ENCODE measurements around the gene COG8. TPM values are rescaled to one million over a fixed set of nuclear protein-coding genes. Genes with fewer than 3 reads are reported as not detected.

The COG8 gene
- total RNA-seq, 1 experiment from 2014 or later: 41.9 TPM

DNA sequence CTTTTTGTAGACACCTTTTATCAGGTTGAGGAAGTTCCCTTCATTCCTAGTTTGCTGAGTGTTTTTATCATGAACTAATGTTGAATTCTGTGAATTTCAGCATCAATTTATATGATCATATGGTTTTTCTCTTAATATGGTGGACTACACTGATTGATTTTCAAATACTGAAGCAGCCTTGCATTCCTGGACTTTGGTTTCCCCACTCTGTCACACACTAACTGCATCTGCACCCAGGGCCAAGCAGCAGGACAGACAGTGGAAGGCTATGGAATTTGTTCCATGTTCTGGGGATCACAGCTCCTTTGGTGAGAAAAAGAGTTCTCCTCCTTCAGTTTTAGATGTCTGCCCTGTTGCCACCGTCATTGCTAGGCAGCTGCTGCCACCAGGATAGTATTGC lies 38.7 kb upstream of the COG8 start:
- H3K36me3 ChIP-seq (ENCODE audit: low read depth): peaks cover 26% of the 10 kb centered on the region
- H3K27ac ChIP-seq: no peak overlapping the region
- CTCF ChIA-PET: no interaction called here

DNA sequence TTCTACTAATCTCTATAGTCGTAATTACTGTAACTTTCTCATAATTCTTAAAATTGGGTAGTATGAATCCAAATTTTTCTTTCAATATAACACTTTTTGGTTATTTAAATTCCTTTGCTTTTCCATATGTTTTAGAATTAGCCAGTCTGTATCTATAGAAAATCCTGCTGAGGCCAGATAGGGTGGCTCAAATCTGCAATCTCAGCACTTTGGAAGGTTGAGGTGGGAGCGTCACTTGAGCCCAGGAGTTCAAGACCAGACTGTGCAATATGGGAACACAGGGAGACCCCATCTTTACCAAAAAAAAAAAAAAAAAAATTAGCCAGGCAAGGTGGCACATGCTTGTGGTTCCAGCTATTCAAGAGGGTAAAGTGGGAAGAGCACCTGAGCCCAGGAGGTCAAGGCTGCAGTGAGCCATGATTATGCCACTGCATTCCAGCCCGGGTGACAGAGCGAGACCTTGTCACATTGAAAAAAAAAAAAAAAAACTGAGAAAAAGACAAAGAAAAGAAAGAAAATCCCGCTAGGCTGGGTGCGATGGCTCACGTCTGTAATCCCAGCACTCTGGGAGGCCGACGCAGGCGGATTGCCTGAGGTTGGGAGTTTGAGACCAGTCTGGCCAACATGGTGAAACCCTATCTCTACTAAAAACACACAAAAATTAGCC lies 37.2 kb upstream of the COG8 start:
- no TSS peak for BruUV-seq (replicated peaks)
- no peak overlapping the region for H3K4me3 ChIP-seq
- peaks cover 6% of the 10 kb centered on the region; the same call in 1 of the 2 replicates for H3F3A ChIP-seq (ENCODE audit: insufficient read depth, low read depth)
- no peaks in the 10 kb centered on the region for H3K9me3 ChIP-seq (ENCODE audit: insufficient read depth, low read depth)
- no peaks in the 10 kb centered on the region for H3K27me3 ChIP-seq (ENCODE audit: insufficient read depth, low read depth)
- peaks cover 4% of the 10 kb centered on the region; the same call in 1 of the 2 replicates for H4K20me1 ChIP-seq (ENCODE audit: insufficient read depth)
- H3K9me2 ChIP-seq (ENCODE audit: insufficient read depth): no peaks in the 10 kb centered on the region
- DNase-seq: no peak
- POLR2A ChIA-PET (ENCODE audit: unreplicated experiment): no interaction called here
- 0 out of 2 replicates have a peak, but pooled peaks cover 2% of the 10 kb centered on the region for H3K79me2 ChIP-seq (ENCODE audit: low read depth)
- no peak overlapping the region for H2AFZ ChIP-seq
- no peaks in the 10 kb centered on the region for H3K4me1 ChIP-seq (replicated peaks; ENCODE audit: insufficient read depth)
- intact Hi-C loops (cut with micrococcal nuclease; ENCODE audit: unreplicated experiment): no loop called here
- H3K4me2 ChIP-seq: no peak overlapping the region
- H3K36me3 ChIP-seq (ENCODE audit: low read depth): peaks cover 13% of the 10 kb centered on the region
- TF ChIP-seq EZH2 (IDR thresholded peaks at IDR 0.05; ENCODE audit: low read depth): no peak
- TF ChIP-seq, protein P1, sequence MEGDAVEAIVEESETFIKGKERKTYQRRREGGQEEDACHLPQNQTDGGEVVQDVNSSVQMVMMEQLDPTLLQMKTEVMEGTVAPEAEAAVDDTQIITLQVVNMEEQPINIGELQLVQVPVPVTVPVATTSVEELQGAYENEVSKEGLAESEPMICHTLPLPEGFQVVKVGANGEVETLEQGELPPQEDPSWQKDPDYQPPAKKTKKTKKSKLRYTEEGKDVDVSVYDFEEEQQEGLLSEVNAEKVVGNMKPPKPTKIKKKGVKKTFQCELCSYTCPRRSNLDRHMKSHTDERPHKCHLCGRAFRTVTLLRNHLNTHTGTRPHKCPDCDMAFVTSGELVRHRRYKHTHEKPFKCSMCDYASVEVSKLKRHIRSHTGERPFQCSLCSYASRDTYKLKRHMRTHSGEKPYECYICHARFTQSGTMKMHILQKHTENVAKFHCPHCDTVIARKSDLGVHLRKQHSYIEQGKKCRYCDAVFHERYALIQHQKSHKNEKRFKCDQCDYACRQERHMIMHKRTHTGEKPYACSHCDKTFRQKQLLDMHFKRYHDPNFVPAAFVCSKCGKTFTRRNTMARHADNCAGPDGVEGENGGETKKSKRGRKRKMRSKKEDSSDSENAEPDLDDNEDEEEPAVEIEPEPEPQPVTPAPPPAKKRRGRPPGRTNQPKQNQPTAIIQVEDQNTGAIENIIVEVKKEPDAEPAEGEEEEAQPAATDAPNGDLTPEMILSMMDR (conservative IDR thresholded peaks at IDR 0.05): no peak
- H3K27ac ChIP-seq: no peak overlapping the region
- CTCF ChIA-PET: no interaction called here

More for the DNA sequence above, 38.7 kb upstream of the COG8 start:
- Histone ChIP-seq H2AFZ (no peak overlapping the region), H3K9me2 (ENCODE audit: insufficient read depth) (no peaks in the 10 kb centered on the region), H3K4me1 (replicated peaks; ENCODE audit: insufficient read depth) (no peaks in the 10 kb centered on the region), H3K9me3 (ENCODE audit: insufficient read depth, low read depth) (no peaks in the 10 kb centered on the region), H4K20me1 (ENCODE audit: insufficient read depth) (peaks cover 4% of the 10 kb centered on the region; the same call in 1 of the 2 replicates), H3K4me2 (no peak overlapping the region), H3K4me3 (no peak overlapping the region), H3K79me2 (ENCODE audit: low read depth) (peaks cover 15% of the 10 kb centered on the region), H3K27me3 (ENCODE audit: insufficient read depth, low read depth) (no peaks in the 10 kb centered on the region), H3F3A (ENCODE audit: insufficient read depth, low read depth) (peaks cover 14% of the 10 kb centered on the region; the same call in 1 of the 2 replicates)
- TF ChIP-seq EZH2 (IDR thresholded peaks at IDR 0.05; ENCODE audit: low read depth): no peak
- TF ChIP-seq, protein P1 (conservative IDR thresholded peaks at IDR 0.05): no peak
- no peak for DNase-seq
- intact Hi-C loops (cut with micrococcal nuclease; ENCODE audit: unreplicated experiment): no loop called here
- no TSS peak for BruUV-seq (replicated peaks)
- POLR2A ChIA-PET (ENCODE audit: unreplicated experiment): interaction anchor here (0.6 kb wide), 1 partner anchor 308 kb away, joined by 5 read pairs; no protein-coding TSS in a partner anchor

DNA sequence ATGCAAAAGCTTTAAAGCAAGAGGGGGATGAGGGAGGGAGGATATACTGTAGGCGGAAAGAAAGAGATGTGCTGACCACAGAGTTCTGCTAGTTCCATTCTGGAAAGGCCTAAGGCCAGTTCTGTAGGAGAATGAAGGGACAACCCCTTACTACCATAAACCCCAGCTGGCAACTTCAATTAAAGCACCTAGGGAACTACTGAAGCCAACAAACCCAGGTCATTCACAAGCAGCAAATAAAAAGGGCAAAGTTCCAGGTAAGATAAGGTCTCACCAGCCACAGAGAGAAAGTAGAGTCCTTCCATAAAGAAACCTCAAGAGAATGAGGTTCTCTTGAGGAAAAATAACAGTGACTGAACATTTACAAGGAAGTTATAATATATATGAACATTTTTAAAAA lies 33.7 kb upstream of the COG8 start:
- TF ChIP-seq EZH2 (IDR thresholded peaks at IDR 0.05; ENCODE audit: low read depth): no peak
- TF ChIP-seq, protein P1 (conservative IDR thresholded peaks at IDR 0.05): no peak
- DNase-seq: no peak
- Histone ChIP-seq H3F3A (ENCODE audit: insufficient read depth, low read depth) (0 out of 2 replicates have a peak, but pooled peaks cover 6% of the 10 kb centered on the region), H3K9me2 (ENCODE audit: insufficient read depth) (no peaks in the 10 kb centered on the region), H3K4me1 (replicated peaks; ENCODE audit: insufficient read depth) (no peaks in the 10 kb centered on the region), H3K27me3 (ENCODE audit: insufficient read depth, low read depth) (no peaks in the 10 kb centered on the region), H3K4me3 (no peak overlapping the region), H3K27ac (no peak overlapping the region), H3K79me2 (ENCODE audit: low read depth) (no peaks in the 10 kb centered on the region), H3K9me3 (ENCODE audit: insufficient read depth, low read depth) (no peaks in the 10 kb centered on the region), H3K36me3 (ENCODE audit: low read depth) (peaks cover 3% of the 10 kb centered on the region; the same call in 1 of the 2 replicates), H4K20me1 (ENCODE audit: insufficient read depth) (peaks cover 4% of the 10 kb centered on the region; the same call in 1 of the 2 replicates), H2AFZ (no peak overlapping the region), H3K4me2 (no peak overlapping the region)
- CTCF ChIA-PET: no interaction called here
- POLR2A ChIA-PET (ENCODE audit: unreplicated experiment): no interaction called here
- no TSS peak for BruUV-seq (replicated peaks)
- intact Hi-C loops (cut with micrococcal nuclease; ENCODE audit: unreplicated experiment): no loop called here
